ENCODE results near the gene MIA3.
A peak's percentile ranks its signal among the peaks of the same experiment; 100 is the strongest.
"Not testable (repeated sequence)": the region's sequence is repeated elsewhere in the genome, so short reads cannot be mapped to it uniquely, and the experiment has no call there.

The MIA3 gene

GRCh38 chr1:222618001-222618879, at the start of gene MIA3:
MIA3 (plus strand) TSS chr1:222618097; CDS start chr1:222618111, 14 bp downstream.
- peak; percentile 97 for DNase-seq (ENCODE audit: low spot score)

- no peak for DNase-seq (ENCODE audit: low spot score)
Measured at GRCh38 chr1:222570837-222571236, 47.1 kb upstream of the MIA3 start.

- no peak for DNase-seq (ENCODE audit: low spot score)
Measured at GRCh38 chr1:222579316-222579715, 38.6 kb upstream of the MIA3 start.

- no peak for DNase-seq (ENCODE audit: low spot score)
Measured at GRCh38 chr1:222582099-222582774, 35.7 kb upstream of the MIA3 start.

- no peak for DNase-seq (ENCODE audit: low spot score)
Measured at GRCh38 chr1:222583079-222583478, 34.8 kb upstream of the MIA3 start.

- DNase-seq (ENCODE audit: low spot score) = no peak
Measured at GRCh38 chr1:222586842-222587241, 31.1 kb upstream of the MIA3 start.

- DNase-seq (ENCODE audit: low spot score) = no peak
Measured at GRCh38 chr1:222588135-222588534, 29.8 kb upstream of the MIA3 start.

GRCh38 chr1:222589462-222590302, 28.2 kb upstream of the MIA3 start, which contains the start of gene TAF1A:
TAF1A (minus strand) TSS chr1:222589933.
- DNase-seq (ENCODE audit: low spot score) = peak; percentile 93

GRCh38 chr1:222592171-222592570, 25.7 kb upstream of the MIA3 start:
- no peak for DNase-seq (ENCODE audit: low spot score)

- no peak for DNase-seq (ENCODE audit: low spot score)
Measured at GRCh38 chr1:222594789-222595188, 23.1 kb upstream of the MIA3 start.

- DNase-seq (ENCODE audit: low spot score) = no peak
Measured at GRCh38 chr1:222596696-222597095, 21.2 kb upstream of the MIA3 start.

GRCh38 chr1:222600281-222600680, 17.6 kb upstream of the MIA3 start:
- no peak for DNase-seq (ENCODE audit: low spot score)

GRCh38 chr1:222601257-222601656, 16.6 kb upstream of the MIA3 start:
- no peak for DNase-seq (ENCODE audit: low spot score)

GRCh38 chr1:222606757-222607156, 11.1 kb upstream of the MIA3 start:
- DNase-seq (ENCODE audit: low spot score) = no peak

GRCh38 chr1:222609111-222609510, 8.8 kb upstream of the MIA3 start:
- not testable (repeated sequence) for DNase-seq (ENCODE audit: low spot score)

GRCh38 chr1:222610728-222611127, 7.2 kb upstream of the MIA3 start:
- DNase-seq (ENCODE audit: low spot score) = no peak

- DNase-seq (ENCODE audit: low spot score) = no peak
Measured at GRCh38 chr1:222613627-222614026, 4.3 kb upstream of the MIA3 start.

GRCh38 chr1:222616525-222616924, 1.4 kb upstream of the MIA3 start:
- no peak for DNase-seq (ENCODE audit: low spot score)

- DNase-seq (ENCODE audit: low spot score) = peak; percentile 97
Measured at GRCh38 chr1:222617367-222617951, 438 bp upstream of the MIA3 start.

- peak; percentile 76 for DNase-seq (ENCODE audit: low spot score)
Measured at GRCh38 chr1:222618880-222619596, 1.1 kb downstream of the MIA3 start.

- no peak for DNase-seq (ENCODE audit: low spot score)
Measured at GRCh38 chr1:222620566-222620965, 2.7 kb downstream of the MIA3 start.
